ENCODE results near the gene SLC34A1. TPM values are rescaled to one million over a fixed set of nuclear protein-coding genes. Genes with fewer than 3 reads are reported as not detected.

The SLC34A1 gene
- total RNA-seq, 2 donors from 2014 or later: 0.19 to 0.21 TPM

DNA sequence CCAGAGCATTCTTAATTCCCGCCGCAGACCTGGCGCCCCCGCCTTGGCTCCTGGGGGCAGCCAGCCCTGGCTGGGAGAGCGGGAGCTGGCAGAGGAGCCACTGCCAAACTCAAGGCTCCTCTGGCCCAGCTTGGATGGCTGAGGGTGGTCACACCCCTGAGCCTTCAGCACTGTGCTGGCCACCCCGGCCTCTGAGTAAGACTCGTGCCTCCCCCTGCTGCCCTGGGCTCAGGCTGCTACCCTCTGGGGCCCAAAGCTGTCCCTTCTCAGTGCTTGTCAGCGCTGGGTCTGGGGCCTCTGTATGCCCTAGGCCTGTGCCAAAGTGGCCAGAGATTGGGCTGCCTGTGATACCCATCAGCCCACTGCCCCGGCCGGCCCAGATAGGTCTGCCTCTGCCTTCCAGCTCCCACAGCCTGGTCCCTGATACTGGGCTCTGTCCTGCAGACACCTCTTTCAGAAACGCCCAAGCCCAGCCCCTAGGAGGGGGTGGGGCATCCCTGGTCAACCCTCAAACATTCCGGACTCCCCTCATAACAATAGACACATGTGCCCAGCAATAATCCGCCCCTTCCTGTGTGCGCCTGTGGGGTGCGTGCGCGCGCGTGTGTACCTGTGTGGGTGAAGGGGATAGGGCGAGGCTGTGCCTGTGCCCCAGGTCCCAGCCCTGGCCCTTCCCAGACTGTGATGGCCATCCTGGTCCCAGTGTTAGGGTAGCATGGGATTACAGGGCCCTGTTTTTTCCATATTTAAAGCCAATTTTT, 58.0 kb downstream of the SLC34A1 start:
- Mint-ChIP-seq H3K27ac (peak overlapping the region; percentile 57), H3K27me3 (ENCODE audit: low read depth) (no peaks in the 10 kb centered on the region), H3K4me1 (ENCODE audit: low read depth) (peaks cover 69% of the 10 kb centered on the region), H3K9me3 (no peaks in the 10 kb centered on the region), H3K36me3 (ENCODE audit: insufficient read depth in 2 of 2) (peaks cover 12 to 17% of the 10 kb centered on the region in 2 donors), H3K4me3 (no peak overlapping the region)
- DNase-seq (no peak), ATAC-seq (replicated peaks in 1 of 2) (no peak)

DNA sequence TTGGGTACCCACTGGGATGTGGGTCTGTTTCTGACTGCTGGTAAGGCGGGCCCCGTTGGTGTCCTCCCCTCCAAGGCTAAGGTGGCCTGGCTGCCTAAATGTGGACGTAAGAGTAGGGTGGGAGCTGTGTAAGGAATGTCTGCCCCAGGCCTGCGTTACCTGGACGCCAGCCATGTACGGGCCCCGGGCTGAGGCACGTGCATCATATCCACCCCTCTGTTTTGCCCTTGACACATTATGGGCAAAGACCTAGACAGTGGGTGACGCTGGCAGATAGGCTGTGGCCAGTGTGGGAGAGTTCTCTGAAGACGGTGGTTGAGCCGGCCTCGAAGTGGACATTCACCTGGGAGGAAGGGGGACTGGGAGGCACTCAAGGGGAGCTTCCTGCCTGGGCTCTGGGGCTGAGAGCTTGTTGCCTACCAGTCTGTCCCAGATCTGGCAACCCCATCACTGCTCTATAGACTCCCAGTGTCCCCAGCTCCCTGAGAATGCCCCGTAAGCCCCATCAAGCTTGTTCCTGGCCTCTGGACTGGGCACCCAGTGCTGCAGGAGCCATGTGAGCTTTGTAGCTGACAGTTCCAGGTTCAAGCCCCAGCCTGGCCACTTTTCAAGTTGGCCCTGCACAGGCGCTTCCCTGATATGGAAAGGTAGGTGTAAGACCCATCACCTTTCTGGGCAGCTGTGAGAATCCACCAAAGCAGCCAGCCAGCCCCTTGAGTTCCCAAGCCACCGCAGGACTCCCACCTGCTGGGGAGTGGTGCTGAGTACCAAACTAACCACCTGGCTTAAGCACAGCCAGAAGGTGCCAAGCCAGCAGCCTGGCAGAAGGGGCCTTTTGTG, 59.1 kb downstream of the SLC34A1 start:
- Mint-ChIP-seq H3K36me3 (ENCODE audit: insufficient read depth in 2 of 2) (peaks cover 5 to 7% of the 10 kb centered on the region in 2 donors), H3K4me3 (peak overlapping the region; percentile 81 to 95), H3K27ac (peak overlapping the region; percentile 63), H3K27me3 (ENCODE audit: low read depth) (no peaks in the 10 kb centered on the region), H3K4me1 (ENCODE audit: low read depth) (peaks cover 67% of the 10 kb centered on the region), H3K9me3 (no peaks in the 10 kb centered on the region)
- ATAC-seq (replicated peaks in 1 of 2) (no peak), DNase-seq (no peak)

GRCh38 chr5:177444106-177445051, 60.1 kb downstream of the SLC34A1 start:
- DNase-seq (no peak), ATAC-seq (replicated peaks in 1 of 2) (peak in 1 of 2 donors; percentile 5)
- Mint-ChIP-seq H3K36me3 (ENCODE audit: insufficient read depth in 2 of 2) (peaks cover 4 to 6% of the 10 kb centered on the region in 2 donors), H3K9me3 (no peaks in the 10 kb centered on the region), H3K27me3 (ENCODE audit: low read depth) (no peaks in the 10 kb centered on the region), H3K4me1 (ENCODE audit: low read depth) (peaks cover 68% of the 10 kb centered on the region), H3K27ac (peak overlapping the region; percentile 66), H3K4me3 (peak overlapping the region; percentile 81 to 95)

GRCh38 chr5:177445052-177445916, 61.0 kb downstream of the SLC34A1 start:
- no peak for DNase-seq
- Mint-ChIP-seq H3K36me3 (ENCODE audit: insufficient read depth in 2 of 2) (peaks cover 2% of the 10 kb centered on the region in 2 donors), H3K4me1 (ENCODE audit: low read depth) (peaks cover 60% of the 10 kb centered on the region)

DNA sequence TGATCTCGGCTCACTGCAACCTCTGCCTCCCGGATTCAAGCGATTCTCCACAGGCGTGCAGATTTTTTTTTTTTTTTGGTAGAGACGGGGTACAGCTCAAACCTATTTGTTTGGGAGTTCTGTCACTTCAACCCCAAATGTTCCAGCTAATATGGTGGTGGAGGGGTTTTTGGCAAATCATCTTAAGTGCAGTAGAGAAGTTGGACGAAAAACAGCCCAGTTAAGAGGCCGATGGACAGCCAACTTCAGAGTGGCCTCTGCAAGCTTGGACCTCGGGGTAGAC, 61.6 kb downstream of the SLC34A1 start:
- no peak for DNase-seq
- Mint-ChIP-seq H3K36me3 (ENCODE audit: insufficient read depth in 2 of 2) (peaks cover 2% of the 10 kb centered on the region in 2 donors), H3K4me1 (ENCODE audit: low read depth) (peaks cover 59% of the 10 kb centered on the region)

More at GRCh38 chr5:177445052-177445916, 61.0 kb downstream of the SLC34A1 start:
- peak overlapping the region; percentile 81 to 95 for H3K4me3 Mint-ChIP-seq
- H3K9me3 Mint-ChIP-seq: no peaks in the 10 kb centered on the region
- peak overlapping the region; percentile 97 for H3K27ac Mint-ChIP-seq
- no peaks in the 10 kb centered on the region for H3K27me3 Mint-ChIP-seq (ENCODE audit: low read depth)
- ATAC-seq (replicated peaks in 1 of 2): no peak

DNA sequence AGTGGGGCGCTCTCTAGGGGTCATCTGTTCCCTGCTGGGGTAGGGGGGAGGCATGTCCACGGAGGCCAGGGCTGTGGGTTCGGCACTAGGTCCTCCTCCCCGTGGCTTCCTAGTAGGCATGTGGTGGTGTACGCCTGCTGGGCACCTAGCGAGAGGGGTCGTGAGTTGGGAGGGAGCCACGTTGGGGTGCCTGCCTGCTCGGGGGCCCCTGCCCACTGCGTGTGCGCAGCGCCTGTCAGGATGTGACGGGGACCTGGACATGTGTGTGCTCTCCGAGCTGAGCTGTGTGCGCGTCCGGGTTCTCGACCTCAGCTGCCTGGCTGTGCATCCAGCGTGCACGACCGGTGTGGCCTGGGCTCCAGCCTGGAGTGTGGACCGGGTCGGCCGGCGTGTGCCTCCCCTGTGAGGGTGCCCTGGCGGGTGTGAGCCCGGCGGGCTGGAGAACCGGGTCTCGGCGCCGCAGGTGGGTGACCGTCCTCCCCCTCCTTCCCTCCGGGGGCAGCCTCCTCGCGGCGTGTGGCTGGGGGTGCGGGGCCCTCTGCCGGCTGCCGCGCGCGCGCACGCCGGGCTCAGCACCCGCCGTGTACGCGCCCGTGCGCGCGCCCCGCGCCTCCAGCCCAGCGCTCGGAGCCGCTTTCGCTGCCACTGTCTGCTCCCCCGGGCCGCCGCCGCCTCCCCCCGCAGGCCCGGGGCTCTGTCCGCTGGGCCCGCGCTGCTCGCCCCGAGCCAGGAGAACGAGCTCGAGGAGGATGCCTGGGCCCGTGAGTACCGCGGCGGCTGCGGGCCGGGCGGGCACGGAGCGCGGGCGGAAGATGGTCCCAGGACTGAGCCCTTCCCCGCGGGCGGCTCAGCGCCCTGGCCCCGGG, 62.2 kb downstream of the SLC34A1 start, which contains the start of gene PRR7:
PRR7 (plus strand) TSS at position 615 of the 866 bp plus-strand sequence. CDS start 8,254 bp downstream, outside the sequence.
- Mint-ChIP-seq H3K27ac (peak within 1 kb of the TSS; percentile 97), H3K27me3 (ENCODE audit: low read depth) (no peaks in the 10 kb centered on the region), H3K4me3 (peak within 1 kb of the TSS; percentile 81 to 95), H3K9me3 (no peaks in the 10 kb centered on the region), H3K4me1 (ENCODE audit: low read depth) (peaks cover 59% of the 10 kb centered on the region), H3K36me3 (ENCODE audit: insufficient read depth in 2 of 2) (peaks cover 2% of the 10 kb centered on the region in 2 donors)
- DNase-seq: peak; percentile 72 to 79
- peak; percentile 64 to 67 for ATAC-seq (replicated peaks in 1 of 2)

More for the DNA sequence above, 61.6 kb downstream of the SLC34A1 start:
- peak overlapping the region; percentile 81 to 95 for H3K4me3 Mint-ChIP-seq
- no peaks in the 10 kb centered on the region for H3K27me3 Mint-ChIP-seq (ENCODE audit: low read depth)
- no peak for ATAC-seq (replicated peaks in 1 of 2)
- no peaks in the 10 kb centered on the region for H3K9me3 Mint-ChIP-seq
- peak overlapping the region; percentile 97 for H3K27ac Mint-ChIP-seq

GRCh38 chr5:177447066-177447610, 62.9 kb downstream of the SLC34A1 start:
- H3K27me3 Mint-ChIP-seq (ENCODE audit: low read depth): no peaks in the 10 kb centered on the region
- peaks cover 0 to 2% of the 10 kb centered on the region in 2 donors for H3K36me3 Mint-ChIP-seq (ENCODE audit: insufficient read depth in 2 of 2)
- peak overlapping the region; percentile 74 to 84 for H3K4me3 Mint-ChIP-seq
- peaks cover 58% of the 10 kb centered on the region for H3K4me1 Mint-ChIP-seq (ENCODE audit: low read depth)
- ATAC-seq (replicated peaks in 1 of 2): peak; percentile 29 to 33
- H3K27ac Mint-ChIP-seq: no peak overlapping the region
- peak; percentile 63 to 69 for DNase-seq
- H3K9me3 Mint-ChIP-seq: no peaks in the 10 kb centered on the region

- peak overlapping the region; percentile 74 to 84 for H3K4me3 Mint-ChIP-seq
- peaks cover 60% of the 10 kb centered on the region for H3K4me1 Mint-ChIP-seq (ENCODE audit: low read depth)
- ATAC-seq (replicated peaks in 1 of 2) (no peak), DNase-seq (no peak)
- H3K36me3 Mint-ChIP-seq (ENCODE audit: insufficient read depth in 2 of 2): no peaks in the 10 kb centered on the region
- H3K27ac Mint-ChIP-seq: peak overlapping the region; percentile 90
- no peaks in the 10 kb centered on the region for H3K27me3 Mint-ChIP-seq (ENCODE audit: low read depth)
- no peaks in the 10 kb centered on the region for H3K9me3 Mint-ChIP-seq
Measured at GRCh38 chr5:177447611-177448243, 63.5 kb downstream of the SLC34A1 start.

Measured in activated T-cell treated with anti-CD3 and anti-CD28 coated beads, Interleukin-2, amount 50 U/mL, for 72 hours (primary cell).